GM19463 (cell line): ENCODE data around the gene SIGLEC11.

Source experiments
- ATAC-seq: cut with Tn5 transposase; IDR thresholded peaks from one replicate; pipeline ENCODE4 v1.9.1; 2021; ENCODE audit warnings: mild to moderate bottlenecking, moderate library complexity; ENCODE audit not compliant: unreplicated experiment

The SIGLEC11 gene

GRCh38 chr19:49907745-49908446 is 53.1 kb downstream of the SIGLEC11 start:
- no peak for ATAC-seq

GRCh38 chr19:49906879-49907564 is 54.0 kb downstream of the SIGLEC11 start:
- no peak for ATAC-seq

GRCh38 chr19:49904136-49904535 is 56.8 kb downstream of the SIGLEC11 start:
- ATAC-seq = no peak
